Fibroblast of upper back skin (primary cell): ENCODE data around the gene DTNB.
"Not testable (repeated sequence)": the region's sequence is repeated elsewhere in the genome, so short reads cannot be mapped to it uniquely, and the experiment has no call there.

Source experiments
- DNase-seq: peaks from one replicate; pipeline ENCODE4 v3.0.0-alpha.2; 2013

Gene DTNB

DNA sequence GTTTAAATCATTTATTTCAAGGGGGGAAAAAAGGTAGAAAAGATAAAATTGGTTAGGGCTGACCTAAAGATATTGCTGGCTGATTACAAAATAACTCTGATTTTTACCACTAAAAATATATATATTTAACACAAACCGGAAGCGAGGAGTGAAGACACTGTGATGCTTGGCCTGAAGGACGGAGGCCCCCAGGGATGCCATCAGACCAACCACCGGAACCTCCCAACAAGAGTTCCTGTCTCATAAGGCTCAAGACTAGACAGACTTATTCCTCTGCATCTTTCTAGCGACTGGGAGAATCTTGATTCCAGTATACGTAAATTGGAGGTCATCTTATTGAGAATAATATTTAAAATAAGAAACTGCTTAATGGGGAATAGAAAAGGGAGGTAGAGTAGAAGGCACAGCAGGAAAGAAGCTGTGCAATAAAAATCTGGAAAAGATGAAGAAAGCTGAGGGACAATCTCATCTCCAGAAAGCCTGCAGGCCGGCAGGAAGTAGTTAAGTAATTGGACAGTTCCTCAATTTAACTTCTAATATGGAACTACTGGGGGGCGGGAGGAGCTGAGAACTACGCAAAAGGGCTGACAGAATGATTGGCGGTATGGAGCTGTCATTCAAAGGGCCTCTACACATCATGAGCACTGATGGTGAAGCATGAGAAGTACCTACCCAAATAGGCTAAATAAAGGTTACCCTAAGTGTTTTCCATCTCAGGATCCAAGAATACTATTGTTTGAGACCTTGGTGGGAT, 91.1 kb downstream of the DTNB start:
- DNase-seq = no peak

DNA sequence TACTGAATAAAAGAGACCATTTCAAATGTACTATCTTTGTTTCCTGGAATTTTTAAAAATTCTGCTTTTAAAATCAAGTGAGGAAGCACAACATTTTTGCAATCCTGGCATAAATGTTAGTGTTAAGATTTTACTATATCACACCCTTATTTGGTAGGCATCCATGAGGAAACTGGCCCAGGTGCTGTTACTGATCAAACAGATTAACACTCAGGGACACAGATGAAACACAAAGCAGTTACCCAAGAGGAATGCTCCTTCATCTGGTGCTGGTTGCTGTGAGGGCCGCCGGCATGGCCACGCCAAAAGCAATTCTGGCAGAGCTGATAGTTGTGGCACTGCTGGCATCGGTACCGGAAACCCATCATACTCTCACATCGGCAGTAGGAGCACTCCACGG, 96.8 kb downstream of the DTNB start:
- no peak for DNase-seq

DNA sequence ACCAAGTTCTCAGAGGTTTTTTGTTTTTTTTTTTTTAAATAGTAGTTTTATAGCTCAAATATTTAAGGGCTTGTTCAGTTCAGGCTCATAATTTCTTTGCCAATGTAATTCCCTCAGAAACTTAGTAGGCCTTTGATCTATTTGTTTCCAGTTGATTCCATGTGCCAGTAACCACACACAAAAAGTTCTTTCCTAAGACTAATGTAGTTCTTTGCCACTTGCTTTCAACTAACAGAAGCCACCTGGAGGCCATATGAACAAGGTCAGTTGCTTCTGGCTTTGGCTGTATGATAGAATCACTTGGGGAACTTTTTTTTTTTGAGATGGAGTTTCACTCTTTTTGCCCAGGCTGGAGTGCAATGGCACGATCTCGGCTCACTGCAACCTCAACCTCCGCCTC, 100.7 kb downstream of the DTNB start:
- peak; percentile 10 for DNase-seq

DNA sequence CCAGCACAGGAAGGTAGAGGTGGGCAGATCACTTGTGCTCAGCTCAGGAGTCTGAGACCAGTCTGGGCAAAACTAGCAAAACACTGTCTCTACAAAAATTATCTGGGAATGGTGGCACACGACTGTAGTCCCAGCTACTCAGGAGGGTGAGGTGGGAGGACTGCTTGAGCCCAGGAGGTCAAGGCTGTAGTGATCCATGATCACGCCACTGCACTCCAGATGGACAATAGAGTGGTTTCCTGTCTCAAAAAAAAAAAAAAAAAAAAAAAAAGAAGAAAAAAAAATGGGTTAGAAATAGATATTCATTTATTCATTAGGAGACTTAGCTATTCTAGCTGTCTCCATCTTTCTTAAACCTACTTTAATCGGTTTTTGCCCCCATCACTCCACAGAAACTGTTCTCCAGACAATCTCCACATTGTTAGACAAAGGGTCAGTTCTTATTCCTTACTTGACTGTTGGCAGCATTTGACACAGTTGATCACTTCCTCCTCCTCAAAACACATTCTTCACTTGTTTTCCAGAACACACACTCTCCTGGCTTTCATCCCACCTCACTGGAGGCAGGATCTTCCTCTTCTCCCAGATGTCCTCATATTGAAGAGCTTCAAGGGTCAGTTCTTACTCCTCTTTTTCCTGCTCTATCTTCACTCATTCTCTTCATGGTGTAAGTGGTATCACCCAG, 103.1 kb downstream of the DTNB start:
- peak; percentile 17 for DNase-seq

DNA sequence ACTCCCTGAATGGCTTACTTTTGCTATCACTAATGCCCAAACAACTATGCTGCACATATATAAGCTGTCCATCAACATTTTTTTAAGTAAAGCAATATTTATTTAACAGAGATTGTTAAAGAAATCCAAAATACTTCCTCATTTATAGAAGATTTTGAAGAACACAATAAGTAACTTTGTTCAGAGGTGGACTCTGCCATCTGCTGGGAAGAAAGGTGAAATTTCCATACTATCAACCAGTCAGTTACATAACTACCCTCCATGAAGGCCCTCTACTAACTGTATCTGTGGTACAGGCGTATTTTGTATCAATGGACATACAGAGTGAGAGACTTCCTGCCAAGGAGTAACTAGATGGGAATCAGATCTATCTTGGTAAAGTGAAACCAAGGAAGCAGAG, 106.0 kb downstream of the DTNB start:
- peak; percentile 64 for DNase-seq

DNA sequence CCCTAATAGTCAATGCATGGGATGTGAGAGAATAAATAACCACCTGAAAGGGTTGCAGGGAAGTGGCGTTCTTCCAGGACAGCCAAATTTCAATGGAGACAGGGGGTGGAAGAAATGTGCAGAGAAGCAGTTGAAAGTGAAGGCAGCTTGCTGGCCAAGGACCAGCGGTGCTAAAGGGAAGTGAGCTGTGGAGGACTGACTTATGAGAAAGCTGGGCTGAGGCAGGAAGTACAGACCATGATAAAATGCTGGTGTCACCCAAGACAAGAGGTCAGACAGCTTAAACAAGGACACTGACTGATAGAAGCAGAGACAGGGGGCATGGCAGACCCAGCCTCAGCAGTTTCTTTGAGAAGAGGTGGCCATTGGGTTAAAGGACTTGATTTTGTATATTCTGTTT, 106.7 kb downstream of the DTNB start:
- DNase-seq = peak; percentile 35

DNA sequence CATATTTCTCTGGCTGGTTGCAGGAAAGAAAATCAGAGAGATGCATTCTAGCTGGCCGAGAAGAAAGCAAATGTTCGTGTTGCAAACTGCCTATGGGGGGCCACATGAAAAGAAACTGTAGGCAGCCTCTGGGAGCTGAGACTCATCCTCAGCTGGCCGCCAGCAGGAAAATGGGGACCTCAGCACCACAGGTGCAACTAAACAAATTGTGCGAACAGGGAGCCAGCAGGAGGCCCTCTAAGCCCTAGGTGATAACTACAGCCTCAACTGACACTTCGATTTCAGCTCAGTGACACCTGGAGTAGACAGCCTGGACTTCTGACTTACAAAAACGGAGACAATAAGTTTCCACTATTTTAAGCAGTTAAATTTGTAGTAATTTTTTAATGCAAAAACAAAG, 107.3 kb downstream of the DTNB start:
- DNase-seq = no peak

DNA sequence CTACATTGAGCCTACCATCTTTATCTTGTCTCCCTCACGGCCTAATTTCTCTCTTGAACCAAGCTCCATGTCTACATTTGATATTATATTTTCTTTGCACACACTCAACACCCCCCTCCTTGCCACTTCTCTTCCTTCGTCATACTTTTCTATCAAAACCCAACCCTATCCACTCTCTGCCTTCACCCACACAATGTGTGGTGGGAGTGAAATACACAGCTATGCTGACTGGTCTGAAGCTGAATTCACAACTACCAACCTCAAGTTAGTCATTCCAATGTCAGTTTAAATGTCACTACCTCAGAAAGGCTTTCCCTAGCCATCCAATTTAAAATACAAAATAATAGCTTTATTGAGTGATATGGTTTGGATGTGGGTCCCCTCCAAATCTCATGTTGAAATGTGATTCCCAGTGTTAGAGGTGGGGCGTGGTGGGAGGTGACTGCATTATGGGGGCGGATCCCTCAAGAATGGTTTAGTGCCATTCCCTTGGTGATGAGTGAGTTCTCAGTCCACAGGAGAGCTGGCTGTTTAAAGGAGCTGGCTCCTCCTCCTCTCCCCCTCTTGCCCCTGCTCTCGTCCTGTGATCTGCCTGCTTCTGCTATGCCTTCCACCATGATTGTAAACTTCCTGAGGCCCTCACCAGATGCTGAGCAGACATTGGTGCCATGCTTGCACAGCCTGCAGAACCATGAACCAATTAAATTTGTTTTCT, 112.1 kb downstream of the DTNB start:
- no peak for DNase-seq

DNA sequence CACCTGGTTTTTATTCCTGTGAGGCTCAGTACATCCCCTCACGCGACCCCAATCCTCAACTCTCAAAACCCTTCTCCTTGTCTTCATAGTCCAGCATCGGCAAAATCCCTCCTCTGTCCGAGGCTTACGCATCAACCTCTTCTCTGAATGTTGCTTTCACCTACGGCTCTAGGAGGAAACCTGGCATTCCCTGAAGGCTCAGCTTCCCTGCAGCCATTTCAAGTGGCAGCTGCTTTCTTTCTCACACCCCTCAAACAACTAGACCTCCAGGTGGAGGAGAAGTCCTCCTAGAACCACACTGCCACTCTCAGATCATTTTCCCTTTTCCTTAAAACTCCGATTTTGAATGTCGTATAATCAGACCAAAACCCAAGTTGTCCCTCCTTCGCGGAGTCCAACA, 114.2 kb downstream of the DTNB start:
- DNase-seq = no peak

DNA sequence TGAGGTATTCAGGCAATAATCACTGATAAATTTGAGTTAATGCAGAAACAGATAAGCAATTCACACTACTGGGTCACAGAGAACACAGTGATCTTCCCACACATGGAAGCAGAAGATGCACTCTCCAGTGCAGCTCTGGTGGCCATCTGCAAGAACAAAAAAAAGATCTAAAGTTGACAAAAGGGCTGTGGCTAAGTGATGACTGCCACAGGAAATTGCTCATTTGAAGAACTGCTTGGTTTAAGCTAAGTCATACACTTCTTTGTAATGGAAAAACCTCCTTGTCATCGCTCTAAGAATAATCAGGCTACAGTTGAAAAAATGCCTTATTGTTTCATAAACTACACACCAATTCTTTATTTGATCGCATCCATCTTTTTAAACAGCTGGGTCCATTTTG, 115.1 kb downstream of the DTNB start:
- DNase-seq = peak; percentile 83

DNA sequence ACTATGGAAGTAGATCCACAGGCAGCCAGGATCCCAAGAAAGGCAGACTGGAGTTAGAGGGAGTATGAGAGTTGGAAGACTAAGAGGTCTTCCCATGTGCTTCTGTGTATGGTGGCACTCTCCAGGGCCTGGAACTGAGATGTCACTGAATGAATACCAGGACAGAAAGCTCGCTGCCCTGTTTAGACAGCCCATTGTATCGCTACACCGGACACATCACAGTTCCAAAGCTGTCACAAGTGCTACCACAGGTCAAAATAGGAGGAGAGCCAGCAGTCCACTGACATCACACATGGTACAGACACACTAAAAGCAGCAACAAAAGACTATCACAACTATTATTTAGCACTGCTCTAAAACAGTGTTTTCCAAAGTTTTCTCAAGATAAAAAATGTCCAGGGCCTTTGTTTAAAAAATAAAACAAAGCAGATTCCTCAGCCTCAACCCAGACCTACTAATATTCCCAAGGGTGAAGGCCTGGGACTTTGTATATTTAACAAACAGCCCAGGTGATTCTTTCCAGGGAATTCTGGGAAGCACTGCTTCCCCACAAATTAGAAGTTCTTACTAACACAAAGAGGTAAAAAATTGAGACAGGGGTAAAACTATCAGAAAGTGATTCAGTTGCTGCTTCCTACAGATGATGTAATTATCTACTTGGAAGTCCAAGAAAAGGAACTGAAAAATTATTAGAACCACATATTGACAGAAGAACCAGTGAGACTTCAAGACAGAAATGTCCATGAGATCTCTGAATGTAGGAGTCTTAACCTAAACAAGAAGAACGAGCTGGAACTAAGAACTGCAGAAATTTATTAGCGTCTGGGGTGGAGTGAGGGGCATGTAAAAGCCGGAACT, 116.0 kb downstream of the DTNB start:
- DNase-seq = no peak

DNA sequence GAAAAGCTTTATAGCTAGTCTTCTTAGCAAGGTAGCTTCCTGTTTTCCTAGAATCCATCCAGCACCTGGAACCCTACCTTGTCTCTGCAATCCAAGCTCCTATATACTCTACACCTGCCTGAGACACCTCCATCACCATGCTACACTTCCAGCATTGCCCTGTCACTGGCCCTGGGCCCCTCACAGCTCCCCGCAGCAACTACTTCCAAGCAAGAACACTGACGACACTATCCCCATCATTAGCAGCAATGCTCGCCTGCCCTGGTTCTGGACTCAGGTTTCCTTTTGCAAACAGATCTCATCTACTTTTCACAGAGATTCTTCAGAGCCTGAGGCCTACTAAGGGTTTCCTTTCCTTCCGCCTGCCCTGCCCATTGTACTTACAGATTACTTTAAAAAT, 121.1 kb downstream of the DTNB start:
- DNase-seq = no peak

DNA sequence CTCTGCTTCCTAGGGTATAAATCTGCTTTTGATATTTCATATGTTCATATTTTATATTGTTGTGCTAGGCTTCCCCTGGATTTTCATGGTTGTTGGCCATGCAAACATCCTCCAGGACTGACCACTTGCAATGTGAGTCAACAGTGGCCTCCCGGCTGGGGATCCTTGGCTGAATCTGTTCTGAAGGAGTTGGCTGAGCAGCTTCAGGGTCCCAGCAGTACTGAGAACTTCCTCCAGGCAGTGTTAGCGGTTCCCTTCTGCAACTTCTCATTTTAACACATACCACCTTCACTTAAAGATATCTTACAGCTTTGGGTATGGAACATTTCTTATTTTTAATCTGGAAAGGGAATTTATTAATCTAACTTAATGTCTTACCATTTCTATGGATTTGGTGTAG, 122.1 kb downstream of the DTNB start:
- DNase-seq = no peak

DNA sequence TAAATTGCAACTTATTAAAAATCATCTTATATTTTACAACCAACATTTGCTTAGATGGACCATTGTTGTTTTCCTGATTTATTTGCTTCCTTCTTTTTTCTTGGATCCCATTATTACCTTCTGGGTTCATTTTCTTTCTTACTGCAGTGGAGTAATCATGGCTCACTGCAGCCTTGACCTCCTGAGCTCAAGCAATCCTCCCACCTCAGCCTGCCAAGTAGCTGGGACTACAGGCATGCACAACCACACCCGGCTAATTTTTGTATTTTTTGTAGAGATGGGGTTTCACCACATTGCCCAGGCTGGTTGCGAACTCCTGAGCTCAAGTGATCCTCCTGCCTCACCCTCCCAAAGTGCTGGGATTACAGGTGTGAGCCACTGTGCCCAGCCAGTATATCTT, 123.8 kb downstream of the DTNB start:
- not testable (repeated sequence) for DNase-seq

DNA sequence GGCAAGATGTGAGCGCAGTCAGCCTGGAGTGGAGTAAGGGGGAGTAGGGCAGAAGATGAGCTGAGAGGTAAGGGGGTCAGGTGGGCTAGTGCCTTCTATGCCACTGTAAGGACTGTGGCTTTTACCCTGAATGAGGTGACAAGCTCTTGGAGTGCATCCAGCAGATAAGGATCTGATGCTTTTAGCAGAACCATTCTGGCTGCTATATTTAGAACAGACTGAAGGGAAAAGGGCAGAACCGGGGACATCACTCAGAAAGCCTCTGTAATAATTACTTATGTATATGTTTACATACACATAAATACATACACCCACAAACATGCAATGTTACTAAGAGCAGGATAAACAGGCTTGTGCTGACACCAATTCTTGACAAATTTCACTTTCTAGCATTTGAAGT, 124.8 kb downstream of the DTNB start:
- no peak for DNase-seq

DNA sequence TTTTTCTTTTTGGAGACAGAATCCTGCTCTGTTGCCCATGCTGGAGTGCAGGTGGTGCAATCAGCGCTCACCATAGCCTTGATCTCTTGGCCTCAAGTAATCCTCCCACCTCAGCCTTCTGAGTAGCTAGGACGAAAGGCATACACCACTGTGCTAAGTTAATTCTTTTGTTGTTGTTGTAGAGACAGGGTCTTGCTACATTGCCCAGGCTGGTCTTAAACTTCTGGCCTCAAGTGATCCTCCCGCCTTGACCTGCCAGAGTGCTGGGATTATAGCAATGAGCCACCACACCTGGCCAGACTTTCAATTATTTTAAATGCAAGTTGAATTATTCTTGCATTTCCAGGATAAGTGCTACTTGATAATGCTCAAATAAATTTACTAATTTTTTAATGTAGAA, 126.5 kb downstream of the DTNB start:
- no peak for DNase-seq

DNA sequence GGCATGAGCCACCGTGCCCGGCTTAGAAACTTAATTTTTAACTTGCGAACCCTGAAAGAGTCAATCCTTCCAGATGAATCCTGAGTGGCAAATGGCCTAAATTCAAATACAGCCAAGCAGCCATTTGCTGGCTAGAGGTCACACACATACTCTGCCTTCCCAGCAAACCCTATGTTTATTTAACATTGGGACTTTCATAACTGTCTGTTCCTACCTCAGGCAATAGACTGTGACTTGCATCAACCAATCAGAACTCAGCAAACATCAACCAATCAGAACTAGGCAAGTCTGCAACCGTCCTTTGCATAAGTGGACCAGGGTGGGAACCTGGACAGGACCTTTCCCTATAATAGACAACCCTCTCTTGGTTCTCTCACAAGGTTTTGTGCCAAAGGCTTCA, 127.5 kb downstream of the DTNB start:
- no peak for DNase-seq

DNA sequence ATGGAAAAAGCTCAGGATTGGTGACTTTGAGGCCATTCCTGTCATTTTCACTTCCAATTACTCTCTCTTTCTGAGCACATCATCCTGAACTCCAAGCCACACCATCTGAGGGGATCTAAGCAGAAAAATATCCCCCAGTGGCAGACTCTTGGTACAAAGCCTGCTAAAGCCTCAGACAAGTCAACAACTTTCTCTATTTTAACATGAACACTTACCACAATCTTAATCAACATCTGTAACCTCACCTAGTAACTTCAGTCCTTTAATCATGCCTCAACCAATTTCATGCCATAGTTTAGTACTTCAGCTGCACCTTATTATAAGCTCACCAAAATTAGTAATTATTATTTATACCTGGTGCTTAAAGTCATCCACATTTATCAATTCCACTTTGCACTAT, 128.9 kb downstream of the DTNB start:
- no peak for DNase-seq

DNA sequence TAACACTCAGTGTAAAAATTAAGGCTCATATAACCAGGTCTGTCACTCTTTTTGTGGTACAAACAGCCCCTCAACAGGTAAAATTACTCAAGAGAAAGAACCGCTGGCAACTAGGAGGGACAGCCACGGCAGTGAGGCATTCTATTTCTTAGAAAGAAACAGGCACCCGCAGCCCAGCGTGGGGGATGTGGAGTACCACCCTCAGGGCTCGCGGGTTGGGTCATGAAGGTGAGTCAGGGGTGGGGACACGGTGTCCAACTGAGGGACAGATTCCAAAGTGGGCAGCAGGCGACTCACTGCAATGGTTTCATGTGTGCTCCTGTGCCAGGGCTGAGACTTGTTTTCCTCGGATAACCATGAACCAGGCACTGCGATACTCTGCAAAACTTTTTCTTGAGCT, 129.4 kb downstream of the DTNB start:
- DNase-seq = no peak

DNA sequence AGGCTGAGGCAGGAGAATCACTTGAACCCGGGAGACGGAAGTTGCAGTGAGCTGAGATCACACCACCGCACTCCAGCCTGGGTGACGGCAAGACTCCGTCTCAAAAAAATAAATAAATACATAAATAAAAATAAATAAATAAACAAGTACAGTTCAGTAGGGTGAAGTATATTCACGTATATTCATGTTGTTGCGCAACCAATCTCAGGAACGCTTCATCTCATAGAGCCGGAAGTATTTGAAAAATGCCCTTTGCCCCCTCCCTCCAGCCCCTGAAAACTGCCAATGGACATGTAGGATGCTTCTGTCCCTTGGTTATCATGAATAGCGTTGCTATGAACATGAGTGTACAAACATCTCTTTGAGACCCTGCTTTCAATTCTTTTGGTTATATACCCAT, 132.0 kb downstream of the DTNB start:
- no peak for DNase-seq

DNA sequence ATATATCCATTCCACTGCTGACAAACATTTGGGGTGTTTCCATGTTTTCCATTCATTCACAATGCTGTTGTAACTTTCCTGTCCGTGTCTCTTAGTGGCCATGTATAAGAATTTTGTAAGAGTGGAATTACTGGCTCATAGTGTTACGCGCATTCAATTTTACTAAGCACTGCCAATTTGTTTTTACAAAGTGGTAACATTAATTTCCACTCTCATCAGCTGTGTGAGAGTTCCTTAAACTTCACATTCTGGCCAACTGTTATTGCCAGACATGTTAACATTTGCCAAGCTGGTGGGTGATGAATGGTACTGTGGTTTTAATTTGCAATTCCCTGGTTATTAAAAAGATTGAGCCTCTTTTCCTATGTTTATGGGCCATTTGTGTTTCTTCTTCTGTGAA, 134.2 kb downstream of the DTNB start:
- DNase-seq = no peak

DNA sequence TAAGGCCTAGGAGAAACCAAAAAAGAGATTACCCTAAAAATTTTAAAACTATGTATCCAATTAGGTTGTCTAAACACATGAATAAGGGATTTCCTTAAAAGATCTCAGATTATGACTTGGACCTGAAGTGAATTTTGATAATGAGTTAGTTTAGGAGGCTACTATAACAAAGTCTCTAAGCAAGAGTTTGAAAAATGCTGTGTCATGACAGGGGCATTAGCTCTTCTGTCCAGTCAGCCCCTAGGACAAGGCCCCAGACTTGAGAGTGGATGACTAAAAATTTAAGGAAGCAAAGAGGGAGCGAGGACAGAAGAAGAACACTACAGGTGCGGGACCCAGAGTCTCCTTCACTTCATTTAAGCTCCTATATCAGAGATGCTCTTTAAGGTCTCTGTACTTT, 135.9 kb downstream of the DTNB start:
- DNase-seq = no peak
